HG03432 (cell line): Measurements from ENCODE around the gene GPR153.
"Not testable (repeated sequence)": the region's sequence is repeated elsewhere in the genome, so short reads cannot be mapped to it uniquely, and the experiment has no call there.

Experiments used
- ATAC-seq: cut with Tn5 transposase; IDR thresholded peaks from one replicate; pipeline ENCODE4 v1.9.1; 2021; ENCODE audit warnings: mild to moderate bottlenecking, moderate library complexity; ENCODE audit not compliant: unreplicated experiment

Gene GPR153

DNA sequence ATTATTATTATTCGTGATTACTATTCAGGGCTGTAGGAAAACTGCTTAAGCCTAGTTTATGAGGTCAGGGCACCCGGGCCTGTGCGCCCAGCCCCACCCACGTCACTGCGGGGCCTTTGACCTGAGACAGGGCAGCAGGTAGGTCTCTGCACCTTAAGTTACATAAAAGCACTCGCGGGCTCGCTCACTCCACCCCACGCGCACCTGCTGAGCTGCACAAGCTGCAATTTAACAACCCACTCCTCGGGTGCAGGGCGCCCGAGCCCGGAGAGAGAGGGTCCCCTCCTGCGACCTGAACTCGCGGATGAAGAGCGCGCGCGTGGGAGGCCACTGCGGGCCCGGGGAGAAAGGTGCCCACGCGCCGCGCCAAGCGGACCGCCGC lies 25.6 kb downstream of the GPR153 start:
- ATAC-seq: no peak

- no peak for ATAC-seq
Observed at GRCh38 chr1:6234502-6235295, 26.2 kb downstream of the GPR153 start.

GRCh38 chr1:6233376-6233775 lies 27.5 kb downstream of the GPR153 start:
- no peak for ATAC-seq

GRCh38 chr1:6225651-6226050 lies 35.2 kb downstream of the GPR153 start:
- ATAC-seq: no peak

- ATAC-seq: no peak
Observed at GRCh38 chr1:6224718-6225117, 36.2 kb downstream of the GPR153 start.

DNA sequence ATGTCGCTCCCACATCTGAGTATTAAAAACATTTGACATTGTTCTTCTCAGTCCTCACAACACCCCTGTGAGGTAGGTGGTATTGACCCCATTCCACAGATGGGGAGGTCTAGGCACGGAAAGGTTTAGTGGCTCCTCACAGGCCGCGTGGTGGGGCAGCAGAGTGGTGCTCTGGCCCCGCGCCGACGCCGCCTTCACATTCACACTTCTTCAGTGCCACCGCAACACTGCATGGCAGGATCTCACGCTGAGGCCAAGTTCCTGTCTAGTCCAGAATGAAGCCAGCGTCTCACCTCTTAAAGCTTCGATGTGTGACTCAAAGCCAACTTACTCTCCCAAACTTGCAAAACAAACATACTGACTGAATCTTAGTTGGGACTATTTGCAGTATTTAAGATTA lies 37.3 kb downstream of the GPR153 start:
- ATAC-seq: no peak

GRCh38 chr1:6222636-6223035 lies 38.3 kb downstream of the GPR153 start:
- no peak for ATAC-seq

GRCh38 chr1:6221210-6221784 lies 39.6 kb downstream of the GPR153 start:
- no peak for ATAC-seq

- ATAC-seq: no peak
Observed at GRCh38 chr1:6220236-6220635, 40.7 kb downstream of the GPR153 start.

DNA sequence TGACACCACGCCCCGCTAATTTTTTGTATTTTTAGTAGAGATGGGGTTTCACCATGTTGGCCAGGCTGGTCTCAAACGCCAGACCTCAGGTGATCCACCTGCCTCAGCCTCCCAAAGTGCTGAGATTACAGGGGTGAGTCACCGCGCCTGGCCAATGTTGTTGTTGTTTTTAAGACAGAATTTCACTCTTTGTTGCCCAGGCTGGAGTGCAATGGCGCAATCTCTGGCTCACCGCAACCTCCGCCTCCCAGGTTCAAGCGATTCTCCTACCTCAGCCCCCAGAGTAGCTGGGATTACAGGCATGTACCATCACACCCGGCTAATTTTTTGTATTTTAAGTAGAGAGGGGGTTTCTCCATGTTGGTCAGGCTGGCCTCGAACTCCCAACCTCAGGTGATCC lies 41.3 kb downstream of the GPR153 start:
- ATAC-seq: not testable (repeated sequence)

GRCh38 chr1:6218375-6219164 lies 42.3 kb downstream of the GPR153 start:
- ATAC-seq: no peak

DNA sequence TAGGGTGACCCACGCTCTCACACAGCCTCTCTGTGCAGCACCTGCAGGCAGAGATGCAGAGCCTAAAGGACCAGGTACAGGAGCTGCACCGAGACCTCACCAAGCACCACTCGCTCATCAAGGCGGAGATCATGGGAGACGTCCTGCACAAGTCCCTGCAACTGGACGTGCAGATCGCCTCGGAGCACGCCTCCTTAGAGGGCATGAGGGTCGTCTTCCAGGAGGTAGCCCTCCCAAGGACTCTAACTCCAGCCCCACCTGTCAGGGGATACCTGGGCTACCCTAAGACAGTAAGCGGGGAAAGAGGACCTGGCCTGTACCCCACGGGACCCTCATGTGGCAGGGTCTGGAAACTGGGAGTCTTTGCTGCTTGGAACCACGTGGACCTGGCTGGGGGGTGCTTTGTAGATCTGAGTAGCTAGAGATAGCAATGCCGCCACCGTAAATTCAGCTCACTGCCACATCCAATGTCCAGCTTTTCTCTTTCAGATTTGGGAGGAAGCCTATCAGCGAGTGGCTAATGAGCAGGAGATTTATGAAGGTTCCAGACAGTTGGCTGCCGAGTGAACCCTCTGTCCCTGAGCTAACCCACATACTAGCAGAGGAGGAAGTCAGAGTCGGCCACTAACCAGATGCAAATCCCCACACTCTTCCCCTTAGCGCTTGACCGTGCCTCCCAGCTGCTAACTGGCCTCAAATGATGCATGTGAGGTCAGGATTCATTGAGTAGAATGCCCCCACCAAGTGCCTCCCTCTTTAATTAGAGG lies 48.5 kb downstream of the GPR153 start:
- no peak for ATAC-seq

DNA sequence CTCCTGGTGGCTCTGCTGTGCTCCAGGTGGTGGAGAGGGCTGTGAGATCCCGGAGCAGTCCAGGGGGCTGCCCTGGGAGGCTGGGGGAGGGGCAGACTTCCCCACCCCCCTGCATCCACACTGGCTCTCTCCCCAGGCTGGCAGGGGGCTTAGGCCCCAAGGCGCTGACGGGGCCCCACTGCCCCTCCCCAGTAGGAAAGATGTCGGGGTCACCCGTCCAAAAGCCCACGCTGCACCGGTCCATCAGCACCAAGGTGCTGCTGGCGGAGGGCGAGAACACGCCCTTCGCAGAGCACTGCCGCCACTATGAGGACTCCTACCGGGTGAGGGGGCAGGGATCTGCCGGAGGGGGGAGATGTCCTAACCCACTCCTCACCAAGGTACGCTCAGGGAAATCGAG lies 49.2 kb downstream of the GPR153 start:
- no peak for ATAC-seq

DNA sequence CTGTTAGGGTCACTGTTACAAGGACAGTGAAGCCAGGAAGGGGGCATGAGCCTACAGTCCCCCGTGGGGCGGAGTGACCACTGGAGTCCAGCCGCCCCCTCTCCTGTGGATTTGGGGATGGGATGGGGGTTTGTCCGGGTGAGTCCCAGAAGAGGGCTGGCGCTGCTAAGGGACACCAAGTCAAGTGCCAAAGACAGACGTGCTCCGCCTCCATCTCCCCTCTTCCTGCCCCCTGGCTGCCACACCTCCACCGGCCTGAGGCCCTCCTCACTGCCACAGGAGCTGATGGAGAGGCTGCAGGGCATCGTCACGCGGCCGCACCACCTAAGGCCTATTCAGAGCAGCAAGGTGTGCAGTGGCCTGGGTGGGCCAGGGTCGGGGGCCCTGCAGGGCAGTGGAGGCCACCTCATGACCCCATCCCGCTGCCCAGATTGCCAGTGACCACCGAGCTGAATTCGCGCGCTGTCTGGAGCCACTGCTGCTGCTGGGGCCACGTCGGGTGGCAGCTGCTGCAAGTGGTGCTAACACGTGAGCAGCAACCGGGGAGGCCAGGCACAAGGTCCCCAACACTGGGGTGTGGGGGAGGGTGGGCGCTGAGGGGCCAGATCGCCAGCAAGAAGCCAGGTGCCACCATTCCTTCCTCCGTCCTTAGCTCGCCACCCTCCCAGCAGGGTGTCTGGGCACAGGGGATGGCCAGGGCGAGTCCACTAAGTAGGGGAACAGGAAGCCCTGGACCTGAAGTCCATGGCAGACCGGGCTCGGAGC lies 50.1 kb downstream of the GPR153 start:
- ATAC-seq: no peak

DNA sequence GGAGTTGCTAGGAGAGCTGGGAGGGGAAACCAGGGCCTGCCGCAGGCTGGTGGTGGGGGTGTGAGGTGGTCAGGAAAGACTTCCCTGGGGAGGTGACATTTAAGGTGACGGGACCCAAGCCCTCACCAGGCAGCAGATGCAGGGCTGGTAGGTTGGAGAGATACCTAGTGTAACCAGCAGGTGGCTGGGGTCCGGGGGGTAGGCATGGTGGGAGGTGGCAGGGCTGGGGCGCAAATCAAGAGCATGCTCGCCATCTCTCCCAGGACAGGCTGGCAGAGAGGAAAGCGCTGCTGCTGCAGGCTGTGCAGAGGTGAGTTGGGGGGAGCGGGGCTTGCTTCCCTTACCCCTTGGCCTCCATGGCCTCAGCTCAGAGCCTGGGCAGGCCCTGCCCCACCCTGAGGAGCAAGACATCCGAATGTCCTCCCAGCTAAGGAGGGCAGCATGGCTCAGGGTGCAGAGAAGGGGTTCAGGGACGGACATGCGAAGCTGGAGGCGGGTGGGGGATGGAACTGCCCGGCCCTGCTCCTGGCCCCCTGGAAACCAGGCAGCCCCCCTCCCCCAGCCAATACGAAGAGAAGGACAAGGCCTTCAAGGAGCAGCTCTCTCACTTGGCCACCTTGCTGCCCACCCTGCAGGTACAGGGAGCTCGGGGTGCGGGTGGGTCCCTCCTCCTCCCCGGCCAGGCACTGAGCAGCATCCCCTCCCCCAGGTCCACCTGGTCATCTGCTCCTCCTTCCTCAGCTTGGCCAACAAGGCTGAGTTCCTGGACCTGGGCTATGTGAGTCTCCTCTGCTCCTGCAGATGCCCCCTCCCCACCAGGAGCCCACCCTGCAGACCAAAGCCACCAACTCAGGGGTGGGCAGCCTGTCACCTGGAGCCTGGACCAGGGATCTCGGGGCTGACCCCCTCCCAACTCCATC lies 51.0 kb downstream of the GPR153 start:
- no peak for ATAC-seq

DNA sequence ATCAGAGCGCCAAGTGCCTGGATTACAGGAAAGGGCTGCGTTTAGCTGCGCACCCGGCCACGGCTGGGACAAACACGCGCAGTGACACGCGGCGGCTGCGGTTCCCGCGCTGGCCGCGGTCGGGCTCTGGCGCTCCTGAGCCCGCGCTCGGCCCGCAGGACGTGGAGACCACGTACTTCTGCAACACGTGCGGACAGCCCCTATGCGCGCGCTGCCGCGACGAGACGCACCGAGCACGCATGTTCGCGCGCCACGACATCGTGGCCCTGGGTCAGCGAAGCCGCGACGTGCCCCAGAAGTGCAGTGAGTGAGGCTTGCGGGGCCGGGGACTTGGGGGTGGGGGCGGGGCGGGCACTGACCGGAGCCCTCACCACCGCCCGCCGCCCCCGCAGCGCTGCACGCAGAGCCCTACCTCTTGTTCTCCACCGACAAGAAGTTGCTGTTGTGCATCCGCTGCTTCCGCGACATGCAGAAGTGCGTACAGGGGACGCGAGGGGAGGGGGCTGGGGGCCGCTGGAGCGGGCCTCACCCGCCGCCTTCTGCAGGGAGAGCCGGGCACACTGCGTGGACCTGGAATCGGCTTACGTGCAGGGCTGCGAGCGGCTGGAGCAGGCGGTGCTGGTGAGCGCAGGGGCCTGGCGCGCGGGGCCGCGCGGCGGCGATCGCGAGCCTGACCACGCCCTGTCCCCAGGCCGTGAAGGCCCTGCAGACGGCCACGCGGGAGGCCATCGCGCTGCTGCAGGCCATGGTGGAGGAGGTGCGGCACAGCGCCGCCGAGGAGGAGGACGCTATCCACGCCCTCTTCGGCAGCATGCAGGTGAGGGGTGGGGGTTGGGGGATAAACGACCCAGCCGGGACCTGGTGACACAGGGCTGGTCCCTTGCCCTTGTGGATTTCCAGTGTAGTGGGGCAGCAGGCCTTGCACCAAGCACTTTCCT lies 51.9 kb downstream of the GPR153 start:
- peak; percentile 28 for ATAC-seq

- no peak for ATAC-seq
Observed at GRCh38 chr1:6207921-6208320, 53.0 kb downstream of the GPR153 start.
